Sigmoid colon (tissue), 7 donors: ENCODE data around the gene GALR2. TPM values are rescaled to one million over a fixed set of nuclear protein-coding genes. Genes with fewer than 3 reads are reported as not detected.

Source experiments
- DNase-seq: peaks from one replicate; pipeline ENCODE4 v3.0.0-alpha.2; 2019
- H3K27ac ChIP-seq, 4 donors: fragments of 200-600 bp; sonication (generic); one replicate each; pipeline ENCODE4 v1.5.1; 2016 to 2019; ENCODE audit warnings: mild to moderate bottlenecking in 1 of 4
- H3K27me3 ChIP-seq, 3 donors: fragments of 200-600 bp; sonication (generic); one replicate each; pipeline ENCODE4 v1.5.1; 2019; ENCODE audit warnings: mild to moderate bottlenecking in 1 of 3
- H3K36me3 ChIP-seq, 4 donors: fragments of 200-600 bp; sonication (generic); one replicate each; pipeline ENCODE4 v1.5.1; 2016 to 2019
- H3K4me1 ChIP-seq, 4 donors: fragments of 200-600 bp; sonication (generic); one replicate each; pipeline ENCODE4 v1.5.1; 2017 to 2019
- H3K4me3 ChIP-seq, 4 donors: fragments of 200-600 bp; sonication (generic); one replicate each; pipeline ENCODE4 v1.5.1; 2017 to 2019; ENCODE audit warnings: mild to moderate bottlenecking in 2 of 4, moderate library complexity in 1 of 4
- H3K9me3 ChIP-seq, 4 donors: fragments of 200-600 bp in 3 of 4; sonication (generic) in 3 of 4; one replicate each; pipeline versions ENCODE4 v1.5.1 to v1.6.1; 2013 to 2019
- CTCF ChIP-seq, 4 experiments: fragments of 450-650 bp in 3 of 4; fragments of 200-600 bp in 1 of 4; IDR thresholded peaks; one replicate each; pipeline ENCODE4 v1.5.1; 2016 to 2019; ENCODE audit warnings: antibody characterized with exemption in 4 of 4, mild to moderate bottlenecking in 3 of 4, moderate library complexity in 2 of 4
- EP300 ChIP-seq, 4 donors: sonication (generic); formaldehyde crosslinking; IDR thresholded peaks; one replicate each; pipeline ENCODE4 v1.6.1; 2017; ENCODE audit warnings: antibody characterized with exemption in 4 of 4
- POLR2A ChIP-seq, 2 donors: fragments of 450-650 bp; IDR thresholded peaks; one replicate each; pipeline ENCODE4 v1.6.1; 2016; ENCODE audit warnings: antibody characterized with exemption in 2 of 2, mild to moderate bottlenecking in 2 of 2, moderate library complexity in 2 of 2
- POLR2AphosphoS5 ChIP-seq, 4 donors: sonication (generic); formaldehyde crosslinking; IDR thresholded peaks; one replicate each; pipeline ENCODE4 v1.6.1; 2017; ENCODE audit warnings: antibody characterized with exemption in 4 of 4
- WGBS, 2 donors: extraction: QIAGEN DNeasy Blood & Tissue Kit; methylation state at CpG; one replicate each; pipeline ENCODE4 v1.1.7; 2013; 5-methylcytosine and 5-hydroxymethylcytosine counted together
- intact Hi-C: fragments of 100-400 bp; cut with DNase I; formaldehyde crosslinking; loops from one replicate; pipeline ENCODE4 v1.15.1; 2023
- polyA plus RNA-seq, 3 donors: library from polyadenylated mRNA; stranded (reverse); fragments of 200-250 nt; gene quantifications; one replicate each; pipeline ENCODE4 v1.2.3, GENCODE V29; 2013
- total RNA-seq, 4 donors: library from RNA; depleted of rRNA; stranded (reverse); fragments of >200 nt; gene quantifications; one replicate each; pipeline ENCODE4 v1.1.0, GENCODE V29; 2016
- donor health status: healthy with polysubstance abuse.
- donor health status: Bipolar disorder and iron deficiency.
- donor health status: healthy.

Gene GALR2
- total and polyA plus RNA-seq, 7 donors: 1.6 to 20.2 (median 6.4) TPM; not detected in 2

DNA sequence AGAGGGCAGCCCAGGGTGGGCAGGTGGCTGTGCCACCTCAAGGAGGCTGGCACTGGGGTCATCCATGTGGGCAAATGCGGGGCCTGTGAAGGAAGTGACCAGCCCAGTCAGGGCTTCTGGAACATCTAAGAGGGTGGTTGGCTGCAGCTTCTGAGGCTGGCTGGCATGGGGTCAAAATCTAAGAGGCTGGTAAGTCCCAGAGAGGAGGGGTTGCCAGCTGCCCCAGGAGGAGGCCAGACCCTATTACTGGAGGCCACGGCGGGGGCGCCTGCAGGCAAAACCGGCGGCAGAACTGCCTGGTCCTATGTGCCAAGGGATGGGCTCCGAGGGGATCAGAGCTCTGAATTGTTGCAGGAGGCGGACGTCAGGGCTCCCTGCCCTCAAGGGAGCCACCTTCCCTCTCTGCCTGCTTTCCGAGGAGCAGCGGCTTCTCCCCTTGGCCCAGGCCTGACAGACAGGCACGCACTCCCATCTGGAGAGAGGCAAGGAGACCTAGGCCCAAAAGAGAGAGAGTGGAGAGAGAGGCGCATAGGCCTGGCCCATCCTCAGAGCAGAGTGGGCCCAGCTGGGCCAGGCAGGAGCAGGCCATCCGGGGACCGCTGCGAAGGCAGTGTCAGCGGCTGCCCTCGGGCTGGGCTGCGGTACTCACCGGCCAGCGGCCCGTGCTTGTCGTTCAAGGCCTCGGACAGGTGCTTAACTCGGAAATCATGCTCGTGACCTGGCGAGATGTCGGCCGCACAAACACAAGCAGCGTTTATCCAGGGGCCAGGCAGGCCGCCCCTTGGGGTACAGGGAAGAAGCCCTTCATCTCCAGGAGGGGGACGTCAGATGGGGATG, 15.3 kb downstream of the GALR2 start:
- H3K36me3 ChIP-seq: peaks cover 50 to 98% (median 78%) of the 10 kb centered on the region in 4 donors
- intact Hi-C loops: loop anchor here (10.0 kb wide), 1 partner anchor 265 kb away; no protein-coding TSS in a partner anchor
- H3K4me3 ChIP-seq: no peak overlapping the region
- DNase-seq: peak; percentile 55
- no peaks in the 10 kb centered on the region for H3K27me3 ChIP-seq
- no peaks in the 10 kb centered on the region for H3K9me3 ChIP-seq
- H3K4me1 ChIP-seq: no peaks in the 10 kb centered on the region
- WGBS, 2 donors: 92 to 96% methylated on average over 32 of the region's 32 CpGs
- no peak for TF ChIP-seq POLR2A (IDR thresholded peaks at IDR 0.05)
- no peak overlapping the region for H3K27ac ChIP-seq

- H3K9me3 ChIP-seq: no peaks in the 10 kb centered on the region
- no peak overlapping the region for H3K4me3 ChIP-seq
- DNase-seq: no peak
- no peaks in the 10 kb centered on the region for H3K4me1 ChIP-seq
- H3K36me3 ChIP-seq: peaks cover 44 to 98% (median 76%) of the 10 kb centered on the region in 4 donors
- no peak overlapping the region for H3K27ac ChIP-seq
- TF ChIP-seq POLR2AphosphoS5 (IDR thresholded peaks at IDR 0.05) (no peak), EP300 (IDR thresholded peaks at IDR 0.05) (no peak), POLR2A (IDR thresholded peaks at IDR 0.05) (no peak), CTCF (IDR thresholded peaks at IDR 0.05) (no peak)
- H3K27me3 ChIP-seq: no peaks in the 10 kb centered on the region
- WGBS, 2 donors: 92% methylated on average over 17 of the region's 17 CpGs
- intact Hi-C loops: no loop called here
Measured at GRCh38 chr17:76090517-76091129, 16.0 kb downstream of the GALR2 start.

DNA sequence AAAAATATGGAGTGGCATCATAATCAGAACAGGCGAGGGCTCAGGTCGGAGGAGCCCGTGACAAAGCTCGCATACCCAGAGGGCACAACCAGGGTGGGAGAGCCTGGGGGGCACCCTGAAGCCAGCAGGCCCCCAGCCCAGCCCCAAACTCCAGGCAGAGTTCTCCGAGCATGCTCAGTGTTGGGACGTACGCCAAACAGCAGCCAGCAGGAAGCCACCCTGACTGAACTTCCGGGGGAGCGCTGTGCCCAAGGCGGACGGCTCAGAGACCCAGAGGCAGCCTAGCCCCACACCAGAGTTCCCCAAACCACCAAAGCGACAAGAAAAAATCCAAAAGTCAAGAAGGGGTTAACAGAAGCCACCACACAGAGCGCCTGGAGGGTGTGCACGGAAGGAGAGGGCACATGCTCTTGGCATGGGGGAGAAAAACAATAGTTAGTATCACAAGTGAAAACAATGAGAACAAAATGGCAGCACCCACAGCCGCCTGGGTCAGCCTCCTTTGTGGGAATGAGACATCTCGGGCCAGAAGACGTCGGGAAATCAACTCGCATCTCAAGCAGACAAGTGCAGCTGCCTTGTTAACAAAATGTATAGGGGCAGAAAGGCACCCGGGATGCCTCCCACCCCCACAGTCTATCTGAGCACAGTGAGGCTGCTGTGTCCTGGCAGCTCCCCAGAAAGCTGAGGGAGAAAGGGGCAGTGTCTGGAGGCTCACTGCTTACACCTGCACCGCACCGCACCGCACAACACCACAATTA, 17.1 kb downstream of the GALR2 start:
- 76 to 90% methylated on average over 23 of the region's 23 CpGs for WGBS, 2 donors

GRCh38 chr17:76092526-76093413, 18.2 kb downstream of the GALR2 start:
- H3K27me3 ChIP-seq: no peaks in the 10 kb centered on the region
- WGBS, 2 donors: 91 to 95% methylated on average over 20 of the region's 20 CpGs
- H3K4me1 ChIP-seq: no peaks in the 10 kb centered on the region
- no peak overlapping the region for H3K4me3 ChIP-seq
- H3K27ac ChIP-seq: no peak overlapping the region
- TF ChIP-seq CTCF (IDR thresholded peaks at IDR 0.05): no peak
- no peak for TF ChIP-seq EP300 (IDR thresholded peaks at IDR 0.05)
- no peak for TF ChIP-seq POLR2A (IDR thresholded peaks at IDR 0.05)
- TF ChIP-seq POLR2AphosphoS5 (IDR thresholded peaks at IDR 0.05): no peak
- H3K9me3 ChIP-seq: no peaks in the 10 kb centered on the region
- peaks cover 39 to 98% (median 75%) of the 10 kb centered on the region in 4 donors for H3K36me3 ChIP-seq
- no peak for DNase-seq
- intact Hi-C loops: no loop called here

More for the DNA sequence above, 17.1 kb downstream of the GALR2 start:
- Histone ChIP-seq H3K27me3 (no peaks in the 10 kb centered on the region), H3K4me3 (no peak overlapping the region), H3K36me3 (peaks cover 44 to 98% (median 77%) of the 10 kb centered on the region in 4 donors), H3K27ac (no peak overlapping the region), H3K4me1 (no peaks in the 10 kb centered on the region), H3K9me3 (no peaks in the 10 kb centered on the region)
- no peak for TF ChIP-seq POLR2A (IDR thresholded peaks at IDR 0.05)
- TF ChIP-seq CTCF (IDR thresholded peaks at IDR 0.05): no peak
- no peak for TF ChIP-seq EP300 (IDR thresholded peaks at IDR 0.05)
- TF ChIP-seq POLR2AphosphoS5 (IDR thresholded peaks at IDR 0.05): no peak
- DNase-seq: no peak
- intact Hi-C loops: no loop called here
